Nucleus accumbens (tissue), 56 donors: ENCODE results near the gene P2RY8.

Experiments used
- DNase-seq, 56 donors: peaks; one replicate each; lab custom pipeline; 2025; lab: John Stamatoyannopoulos, UW

Gene P2RY8

DNA sequence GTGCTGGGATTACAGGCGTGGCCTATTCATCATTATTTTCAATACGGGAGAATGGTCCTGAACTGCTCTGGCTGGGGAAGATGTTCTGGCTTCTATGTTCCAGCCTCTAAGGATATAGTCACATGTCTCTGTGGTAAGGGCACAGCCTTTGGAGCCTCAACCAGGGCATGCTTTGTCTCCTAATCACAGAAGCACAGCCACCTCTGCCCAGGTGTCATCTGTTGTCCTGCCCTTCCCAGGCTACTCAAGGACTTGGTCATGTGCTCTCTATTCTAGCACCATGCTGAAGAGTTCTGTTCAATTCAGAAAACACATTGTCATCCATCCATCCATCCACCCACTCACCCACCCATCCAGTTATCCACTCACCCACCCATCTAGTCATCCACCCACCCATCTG, 113.8 kb downstream of the P2RY8 start:
- DNase-seq, result no peak

DNA sequence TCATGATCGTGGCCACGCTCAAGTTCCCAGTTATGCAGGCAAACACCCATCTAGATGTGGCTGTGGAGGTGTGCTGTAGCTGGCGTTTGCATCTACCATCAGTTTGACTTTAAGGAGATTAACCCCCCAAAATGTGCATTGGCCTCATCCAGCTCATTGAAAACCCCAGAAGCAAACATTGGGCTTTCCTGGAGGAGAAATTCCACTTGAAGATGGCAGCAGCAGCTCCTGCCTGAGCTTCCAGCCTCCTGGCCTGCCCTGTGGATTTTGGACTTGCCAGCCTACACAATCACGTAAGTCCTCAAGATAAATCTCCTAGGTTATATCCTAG, 114.9 kb downstream of the P2RY8 start:
- no peak for DNase-seq

DNA sequence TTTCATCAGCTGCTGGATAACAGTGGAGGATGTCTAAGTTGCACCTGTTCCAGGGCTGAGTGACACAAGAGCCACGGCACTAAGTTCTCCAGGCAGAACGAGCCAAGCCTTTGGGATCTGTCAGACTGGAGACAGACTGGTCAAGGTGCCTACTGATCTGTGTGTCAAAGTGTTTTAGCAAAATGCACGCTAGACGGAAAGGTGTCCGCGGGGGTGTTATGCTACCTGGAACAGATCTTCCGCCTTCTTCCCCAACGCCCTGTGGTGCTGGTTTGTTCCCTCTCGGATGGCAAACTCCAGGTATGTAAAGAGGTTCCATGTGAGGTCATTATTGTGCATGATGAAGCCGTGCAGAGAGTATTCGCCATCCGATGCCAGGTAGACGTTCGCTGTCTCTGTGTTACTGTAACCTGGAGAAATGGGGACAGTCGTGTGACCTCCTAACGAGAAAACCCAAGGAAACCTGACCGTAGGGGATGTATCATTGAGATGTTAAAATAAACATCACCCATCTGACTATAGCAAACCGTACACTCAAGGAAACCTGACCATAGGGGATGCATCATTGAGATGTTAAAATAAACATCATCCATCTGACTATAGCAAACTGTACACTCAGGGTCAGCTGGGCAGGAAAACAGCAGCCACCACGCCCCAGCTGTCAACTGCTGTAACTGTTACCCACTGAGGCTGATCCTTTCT, 115.4 kb downstream of the P2RY8 start:
- DNase-seq, result no peak

DNA sequence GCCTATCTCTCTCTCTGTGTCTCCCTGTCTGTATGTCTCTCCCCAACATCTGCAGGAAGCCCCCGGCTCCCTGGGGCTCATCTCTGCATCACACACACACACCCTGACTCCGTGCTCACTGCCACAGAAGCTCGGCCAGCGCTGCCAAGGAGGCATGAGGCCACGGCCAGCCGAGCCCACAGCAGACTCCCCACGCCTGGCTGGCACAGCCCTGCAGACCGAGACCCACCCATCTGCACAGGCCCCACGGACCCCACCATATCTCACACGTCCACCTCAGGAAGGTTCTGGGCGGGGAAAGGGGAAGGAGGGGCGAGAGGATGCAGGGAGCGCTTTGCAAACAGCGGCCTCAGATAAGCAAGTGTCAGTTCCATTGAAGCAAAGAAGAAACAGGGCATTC, 116.6 kb downstream of the P2RY8 start:
- no peak for DNase-seq

DNA sequence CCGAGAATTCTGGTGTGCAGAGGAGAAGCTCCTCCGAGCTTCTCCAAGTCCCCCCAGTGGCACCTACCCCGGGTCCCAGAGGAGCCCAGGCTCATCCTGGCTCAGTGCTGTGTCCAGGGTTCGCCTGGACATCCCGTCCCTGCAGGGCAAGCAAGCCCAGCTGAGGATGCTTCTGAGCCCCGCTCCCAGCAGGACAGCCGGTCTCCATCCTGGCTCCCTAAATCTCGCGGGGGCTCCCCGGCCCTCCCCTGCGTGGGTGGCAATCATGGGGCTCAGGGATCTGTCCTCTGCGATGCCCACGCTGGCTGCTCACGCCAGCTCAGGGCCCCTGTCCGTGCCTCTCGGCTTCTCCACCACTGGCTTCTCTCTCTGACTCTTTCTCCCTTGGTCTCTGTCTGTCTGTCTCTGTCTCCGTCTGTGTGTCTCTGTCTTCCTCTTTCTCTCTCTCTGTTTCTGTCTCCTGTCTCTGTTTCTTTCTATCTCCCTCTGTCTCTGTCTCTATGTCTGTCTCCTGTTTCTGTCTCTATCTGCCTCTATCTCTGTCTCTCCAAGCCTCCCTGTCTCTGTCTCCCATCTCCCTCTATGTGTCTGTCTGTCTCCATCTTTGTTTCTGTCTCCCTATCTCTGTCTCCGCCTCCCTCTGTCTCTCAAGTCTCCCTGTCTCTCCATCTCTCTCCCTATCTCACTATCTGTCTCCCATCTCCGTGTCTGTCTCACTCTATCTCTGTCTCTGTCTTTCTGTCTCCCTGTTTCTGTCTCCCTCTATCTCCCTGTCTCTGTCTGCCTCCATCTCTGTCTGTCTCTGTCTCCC, 117.2 kb downstream of the P2RY8 start:
- DNase-seq, result no peak

DNA sequence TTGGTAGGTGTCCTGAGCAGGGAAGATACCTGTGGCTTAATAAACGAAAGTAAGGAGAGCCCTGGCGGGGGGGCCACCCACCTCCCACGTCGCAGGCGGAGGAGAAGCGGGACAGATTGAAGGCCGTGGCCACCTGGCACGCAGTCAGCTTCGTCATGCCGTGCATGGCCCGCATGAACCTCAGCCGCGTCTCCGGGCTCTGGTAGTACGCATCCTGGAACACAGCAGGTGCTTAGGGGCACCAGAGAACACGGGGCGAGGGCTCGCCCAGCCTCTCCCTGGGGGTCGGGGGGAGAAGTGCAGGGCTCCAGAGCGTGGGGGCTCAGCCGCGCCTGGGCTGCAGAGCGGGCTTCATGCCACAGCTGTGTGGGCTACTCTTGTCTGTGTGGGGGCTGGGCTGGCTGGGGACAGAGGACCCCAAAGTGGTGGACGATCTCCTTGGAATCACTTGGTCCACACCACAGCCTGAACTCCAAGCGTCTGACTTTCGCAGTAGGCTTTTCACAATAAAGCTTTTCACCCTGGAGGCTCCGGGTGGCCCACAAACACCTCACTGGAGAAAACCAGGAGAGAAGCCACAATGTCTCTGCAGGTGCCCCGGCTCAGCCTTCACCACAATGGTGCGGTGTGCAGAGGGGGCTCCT, 118.0 kb downstream of the P2RY8 start:
- no peak for DNase-seq

DNA sequence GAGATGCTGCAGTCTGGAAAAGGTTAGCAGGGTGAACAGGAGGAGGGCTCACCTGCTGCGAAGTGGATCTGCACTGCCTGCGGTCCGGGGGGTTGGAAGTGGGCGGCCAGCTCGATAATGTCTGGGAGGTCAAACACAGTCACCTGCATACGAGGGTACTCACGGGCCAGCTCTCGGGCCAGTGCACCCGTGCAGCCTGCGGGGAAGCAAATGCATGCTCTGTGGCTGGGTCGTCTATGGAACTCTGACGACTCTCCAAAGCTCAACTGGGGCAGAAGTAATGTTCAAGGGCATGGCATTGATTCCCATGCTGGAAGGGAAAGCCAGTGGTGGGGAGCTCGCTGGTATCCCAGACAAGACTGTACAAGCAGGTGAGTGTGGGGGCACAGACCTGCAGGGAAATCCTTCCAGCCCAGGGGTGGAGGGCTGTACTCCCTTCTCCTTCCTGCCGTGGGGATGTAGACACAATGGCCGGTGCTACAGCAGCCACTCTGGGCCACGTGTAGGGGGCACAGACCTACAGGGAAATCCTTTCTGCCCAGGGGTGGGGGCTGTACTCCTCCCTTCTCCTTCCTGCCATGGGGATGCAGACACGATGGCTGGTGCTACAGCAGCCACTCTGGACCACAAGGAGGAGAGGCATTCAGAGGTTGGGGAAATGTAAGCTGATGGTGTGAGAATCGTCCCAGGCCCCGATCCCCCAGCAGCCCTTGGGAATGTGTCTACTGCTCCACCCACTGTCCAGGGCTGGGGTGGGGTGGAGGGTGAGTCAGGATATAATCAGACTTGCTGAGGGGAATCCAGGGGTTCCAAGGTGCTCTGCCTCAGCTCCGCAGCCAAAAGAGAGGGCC, 118.8 kb downstream of the P2RY8 start:
- no peak for DNase-seq

DNA sequence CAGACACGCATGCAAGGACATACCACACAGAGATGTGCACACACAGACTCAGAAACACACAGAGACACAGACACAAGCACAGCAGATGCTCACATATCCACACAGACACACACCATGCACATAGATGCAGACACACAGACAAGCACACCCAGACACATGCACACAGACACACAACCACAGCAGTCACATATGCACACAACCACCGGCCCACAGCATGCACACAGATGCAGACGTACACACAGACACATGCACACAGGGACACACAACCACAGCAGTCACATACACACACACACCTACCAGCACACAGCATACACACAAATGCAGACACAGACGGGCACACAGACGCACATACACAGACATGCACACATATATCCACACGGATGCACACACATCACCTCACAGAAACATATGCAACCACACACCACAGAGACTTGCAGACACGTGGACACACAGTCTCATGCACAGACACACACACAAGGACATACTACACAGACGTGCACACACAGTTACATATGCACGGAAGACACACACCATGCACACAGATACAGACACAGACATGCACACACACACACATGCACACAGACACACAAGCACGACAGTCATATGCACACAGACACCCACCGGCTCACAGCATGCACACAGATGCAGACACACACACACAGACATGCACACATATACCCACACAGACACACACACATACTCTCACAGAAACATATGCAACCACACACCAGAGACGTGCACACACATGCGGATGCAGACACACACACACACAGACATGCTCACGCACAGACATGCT, 119.8 kb downstream of the P2RY8 start:
- DNase-seq, result no peak

DNA sequence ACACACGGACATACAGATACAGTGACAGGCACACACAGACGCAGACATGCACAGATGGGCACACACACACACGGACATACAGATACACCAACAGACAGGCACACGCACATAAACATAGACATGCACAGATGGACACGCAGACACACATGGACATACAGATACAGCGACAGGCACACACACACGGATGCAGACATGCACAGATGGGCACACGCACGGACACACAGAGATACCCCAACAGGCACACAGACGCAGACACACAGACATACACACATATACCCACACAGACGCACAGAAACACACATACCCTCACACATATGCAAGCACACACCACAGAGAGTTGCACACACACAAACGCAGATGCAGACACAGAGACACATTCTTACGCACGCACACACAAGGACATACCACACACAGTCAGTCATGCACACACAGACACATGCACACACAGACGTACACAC, 120.6 kb downstream of the P2RY8 start:
- DNase-seq, result no peak
